ENCODE measurements around the gene DYSF. TPM values are rescaled to one million over a fixed set of nuclear protein-coding genes. Genes with fewer than 3 reads are reported as not detected.

DYSF gene
- polyA plus RNA-seq, 1 of the 3 experiments (the other 2 are of a cell fraction): 0.10 TPM

DNA sequence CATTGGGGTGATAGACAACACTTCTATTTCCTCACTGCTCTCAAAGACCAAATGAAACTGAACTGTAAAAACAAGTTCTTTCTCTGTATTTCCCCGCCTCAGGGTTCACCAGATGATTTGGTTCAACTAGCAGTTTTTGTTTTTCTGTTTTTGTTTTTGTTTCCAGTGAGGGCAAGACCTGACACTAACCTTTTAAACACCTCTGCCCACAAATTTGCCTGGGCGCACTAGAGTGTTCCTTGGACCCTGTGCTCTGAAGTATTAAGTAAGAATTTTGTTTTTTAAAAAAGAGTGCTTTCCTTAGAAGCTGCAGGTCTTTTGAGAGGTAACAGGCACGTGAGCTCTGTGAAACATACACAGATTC lies 92.9 kb downstream of the DYSF start:
- Histone ChIP-seq H2AFZ (ENCODE audit: low read depth) (no peak overlapping the region), H4K20me1 (ENCODE audit: insufficient read depth) (no peaks in the 10 kb centered on the region), H3K9ac (no peak overlapping the region), H3F3A (replicated peaks; ENCODE audit: insufficient read depth) (no peaks in the 10 kb centered on the region), H3K9me2 (no peaks in the 10 kb centered on the region), H3K4me3 (ENCODE audit: low read depth in 2 of 2, low read length in 1 of 2) (no peak overlapping the region), H3K27ac (ENCODE audit: low read depth in 2 of 2, low read length in 1 of 2) (no peak overlapping the region), H3K4me1 (ENCODE audit: control insufficient read depth in 1 of 2, insufficient read depth in 2 of 2, low read depth in 1 of 2, low read length in 1 of 2) (no peaks in the 10 kb centered on the region; a peak in 1 of 4 replicates), H3K27me3 (ENCODE audit: insufficient read depth) (no peaks in the 10 kb centered on the region; the same call in 1 of the 2 replicates), H3K9me3 (no peaks in the 10 kb centered on the region), H3K36me3 (replicated peaks in 1 of 2; ENCODE audit: control insufficient read depth in 1 of 2, insufficient read depth in 2 of 2, low read length in 1 of 2) (no peaks in the 10 kb centered on the region), H3K79me2 (ENCODE audit: insufficient read depth) (no peaks in the 10 kb centered on the region), H3K4me2 (no peak overlapping the region)
- CTCF ChIA-PET: interaction anchor here (0.6 to 6.3 kb wide), 45 partner anchors 9 to 1341 kb away, joined by 3 to 70 read pairs (median 4); partner anchors contain the start of genes CYP26B1 and SPR
- WGBS (ENCODE audit: low lambda C conversion rate): 45% methylated on average over 3 of the region's 3 CpGs
- TF ChIP-seq, protein P1, sequence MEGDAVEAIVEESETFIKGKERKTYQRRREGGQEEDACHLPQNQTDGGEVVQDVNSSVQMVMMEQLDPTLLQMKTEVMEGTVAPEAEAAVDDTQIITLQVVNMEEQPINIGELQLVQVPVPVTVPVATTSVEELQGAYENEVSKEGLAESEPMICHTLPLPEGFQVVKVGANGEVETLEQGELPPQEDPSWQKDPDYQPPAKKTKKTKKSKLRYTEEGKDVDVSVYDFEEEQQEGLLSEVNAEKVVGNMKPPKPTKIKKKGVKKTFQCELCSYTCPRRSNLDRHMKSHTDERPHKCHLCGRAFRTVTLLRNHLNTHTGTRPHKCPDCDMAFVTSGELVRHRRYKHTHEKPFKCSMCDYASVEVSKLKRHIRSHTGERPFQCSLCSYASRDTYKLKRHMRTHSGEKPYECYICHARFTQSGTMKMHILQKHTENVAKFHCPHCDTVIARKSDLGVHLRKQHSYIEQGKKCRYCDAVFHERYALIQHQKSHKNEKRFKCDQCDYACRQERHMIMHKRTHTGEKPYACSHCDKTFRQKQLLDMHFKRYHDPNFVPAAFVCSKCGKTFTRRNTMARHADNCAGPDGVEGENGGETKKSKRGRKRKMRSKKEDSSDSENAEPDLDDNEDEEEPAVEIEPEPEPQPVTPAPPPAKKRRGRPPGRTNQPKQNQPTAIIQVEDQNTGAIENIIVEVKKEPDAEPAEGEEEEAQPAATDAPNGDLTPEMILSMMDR (IDR thresholded peaks at IDR 0.05): no peak
- DNase-seq: no peak
- POLR2A ChIA-PET: no interaction called here

DNA sequence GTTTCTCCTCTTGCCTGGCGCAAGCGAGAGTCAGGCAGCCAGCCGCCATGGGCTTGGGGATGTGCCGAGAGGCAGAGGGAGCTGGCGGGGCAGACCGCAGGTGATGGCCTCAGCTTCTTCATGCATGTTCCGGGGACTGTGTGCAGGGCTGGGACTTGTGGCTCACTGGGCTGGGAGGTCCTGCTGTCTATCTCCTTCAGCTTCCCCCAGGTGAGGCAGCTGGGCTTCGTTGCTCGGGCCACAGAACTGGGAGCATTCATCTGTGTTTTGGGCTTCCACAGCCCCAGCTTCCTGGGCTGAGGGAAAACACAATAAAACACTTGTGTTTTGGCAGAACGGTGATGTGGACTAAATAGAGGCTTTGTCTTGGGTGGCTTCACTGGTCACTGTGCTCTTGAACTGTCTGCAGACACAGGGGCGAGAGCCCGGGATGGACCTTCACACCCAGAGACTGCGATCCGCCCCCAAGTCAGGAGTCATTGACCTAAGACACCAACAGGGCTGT lies 93.5 kb downstream of the DYSF start:
- POLR2A ChIA-PET: no interaction called here
- H3K9me2 ChIP-seq: no peaks in the 10 kb centered on the region
- CTCF ChIA-PET: interaction anchor here (0.6 to 6.3 kb wide), 29 partner anchors 8 to 1341 kb away, joined by 3 to 70 read pairs (median 5); partner anchors contain the start of genes CYP26B1 and SPR
- no peak overlapping the region for H3K27ac ChIP-seq (ENCODE audit: low read depth in 2 of 2, low read length in 1 of 2)
- no peak overlapping the region for H3K9ac ChIP-seq
- H3K27me3 ChIP-seq (ENCODE audit: insufficient read depth): no peaks in the 10 kb centered on the region; the same call in 1 of the 2 replicates
- WGBS (ENCODE audit: low lambda C conversion rate): 77% methylated on average over 13 of the region's 14 CpGs
- no peaks in the 10 kb centered on the region for H4K20me1 ChIP-seq (ENCODE audit: insufficient read depth)
- no peaks in the 10 kb centered on the region for H3K36me3 ChIP-seq (replicated peaks in 1 of 2; ENCODE audit: control insufficient read depth in 1 of 2, insufficient read depth in 2 of 2, low read length in 1 of 2)
- no peak overlapping the region for H3K4me2 ChIP-seq
- no peak overlapping the region for H3K4me3 ChIP-seq (ENCODE audit: low read depth in 2 of 2, low read length in 1 of 2)
- H3F3A ChIP-seq (replicated peaks; ENCODE audit: insufficient read depth): no peaks in the 10 kb centered on the region
- no peak for DNase-seq
- H3K79me2 ChIP-seq (ENCODE audit: insufficient read depth): no peaks in the 10 kb centered on the region
- no peaks in the 10 kb centered on the region for H3K9me3 ChIP-seq
- no peaks in the 10 kb centered on the region; a peak in 1 of 4 replicates for H3K4me1 ChIP-seq (ENCODE audit: control insufficient read depth in 1 of 2, insufficient read depth in 2 of 2, low read depth in 1 of 2, low read length in 1 of 2)
- H2AFZ ChIP-seq (ENCODE audit: low read depth): no peak overlapping the region
- TF ChIP-seq, protein P2, sequence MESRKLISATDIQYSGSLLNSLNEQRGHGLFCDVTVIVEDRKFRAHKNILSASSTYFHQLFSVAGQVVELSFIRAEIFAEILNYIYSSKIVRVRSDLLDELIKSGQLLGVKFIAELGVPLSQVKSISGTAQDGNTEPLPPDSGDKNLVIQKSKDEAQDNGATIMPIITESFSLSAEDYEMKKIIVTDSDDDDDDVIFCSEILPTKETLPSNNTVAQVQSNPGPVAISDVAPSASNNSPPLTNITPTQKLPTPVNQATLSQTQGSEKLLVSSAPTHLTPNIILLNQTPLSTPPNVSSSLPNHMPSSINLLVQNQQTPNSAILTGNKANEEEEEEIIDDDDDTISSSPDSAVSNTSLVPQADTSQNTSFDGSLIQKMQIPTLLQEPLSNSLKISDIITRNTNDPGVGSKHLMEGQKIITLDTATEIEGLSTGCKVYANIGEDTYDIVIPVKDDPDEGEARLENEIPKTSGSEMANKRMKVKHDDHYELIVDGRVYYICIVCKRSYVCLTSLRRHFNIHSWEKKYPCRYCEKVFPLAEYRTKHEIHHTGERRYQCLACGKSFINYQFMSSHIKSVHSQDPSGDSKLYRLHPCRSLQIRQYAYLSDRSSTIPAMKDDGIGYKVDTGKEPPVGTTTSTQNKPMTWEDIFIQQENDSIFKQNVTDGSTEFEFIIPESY (IDR thresholded peaks at IDR 0.05; ENCODE audit: borderline replicate concordance, low read depth): no peak
- no peak for TF ChIP-seq ELF1 (IDR thresholded peaks at IDR 0.05)
- no peak for TF ChIP-seq JUND (IDR thresholded peaks at IDR 0.05)
- TF ChIP-seq NRF1 (IDR thresholded peaks at IDR 0.05; ENCODE audit: low read depth, low read length): no peak
- TF ChIP-seq RCOR1 (IDR thresholded peaks at IDR 0.05; ENCODE audit: low read length): no peak
- TF ChIP-seq YY1 (IDR thresholded peaks at IDR 0.05; ENCODE audit: low read depth): no peak
- TF ChIP-seq, protein P3, sequence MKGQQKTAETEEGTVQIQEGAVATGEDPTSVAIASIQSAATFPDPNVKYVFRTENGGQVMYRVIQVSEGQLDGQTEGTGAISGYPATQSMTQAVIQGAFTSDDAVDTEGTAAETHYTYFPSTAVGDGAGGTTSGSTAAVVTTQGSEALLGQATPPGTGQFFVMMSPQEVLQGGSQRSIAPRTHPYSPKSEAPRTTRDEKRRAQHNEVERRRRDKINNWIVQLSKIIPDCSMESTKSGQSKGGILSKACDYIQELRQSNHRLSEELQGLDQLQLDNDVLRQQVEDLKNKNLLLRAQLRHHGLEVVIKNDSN (IDR thresholded peaks at IDR 0.05; ENCODE audit: borderline replicate concordance, low read depth): no peak
- no peak for TF ChIP-seq RFX5 (IDR thresholded peaks at IDR 0.05; ENCODE audit: low read length)
- TF ChIP-seq, protein P4, sequence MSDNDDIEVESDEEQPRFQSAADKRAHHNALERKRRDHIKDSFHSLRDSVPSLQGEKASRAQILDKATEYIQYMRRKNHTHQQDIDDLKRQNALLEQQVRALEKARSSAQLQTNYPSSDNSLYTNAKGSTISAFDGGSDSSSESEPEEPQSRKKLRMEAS (IDR thresholded peaks at IDR 0.05; ENCODE audit: low read depth): no peak
- TF ChIP-seq, protein P5, sequence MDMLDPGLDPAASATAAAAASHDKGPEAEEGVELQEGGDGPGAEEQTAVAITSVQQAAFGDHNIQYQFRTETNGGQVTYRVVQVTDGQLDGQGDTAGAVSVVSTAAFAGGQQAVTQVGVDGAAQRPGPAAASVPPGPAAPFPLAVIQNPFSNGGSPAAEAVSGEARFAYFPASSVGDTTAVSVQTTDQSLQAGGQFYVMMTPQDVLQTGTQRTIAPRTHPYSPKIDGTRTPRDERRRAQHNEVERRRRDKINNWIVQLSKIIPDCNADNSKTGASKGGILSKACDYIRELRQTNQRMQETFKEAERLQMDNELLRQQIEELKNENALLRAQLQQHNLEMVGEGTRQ (IDR thresholded peaks at IDR 0.05; ENCODE audit: borderline replicate concordance, low read depth, low read length): no peak
- TF ChIP-seq, protein P6, sequence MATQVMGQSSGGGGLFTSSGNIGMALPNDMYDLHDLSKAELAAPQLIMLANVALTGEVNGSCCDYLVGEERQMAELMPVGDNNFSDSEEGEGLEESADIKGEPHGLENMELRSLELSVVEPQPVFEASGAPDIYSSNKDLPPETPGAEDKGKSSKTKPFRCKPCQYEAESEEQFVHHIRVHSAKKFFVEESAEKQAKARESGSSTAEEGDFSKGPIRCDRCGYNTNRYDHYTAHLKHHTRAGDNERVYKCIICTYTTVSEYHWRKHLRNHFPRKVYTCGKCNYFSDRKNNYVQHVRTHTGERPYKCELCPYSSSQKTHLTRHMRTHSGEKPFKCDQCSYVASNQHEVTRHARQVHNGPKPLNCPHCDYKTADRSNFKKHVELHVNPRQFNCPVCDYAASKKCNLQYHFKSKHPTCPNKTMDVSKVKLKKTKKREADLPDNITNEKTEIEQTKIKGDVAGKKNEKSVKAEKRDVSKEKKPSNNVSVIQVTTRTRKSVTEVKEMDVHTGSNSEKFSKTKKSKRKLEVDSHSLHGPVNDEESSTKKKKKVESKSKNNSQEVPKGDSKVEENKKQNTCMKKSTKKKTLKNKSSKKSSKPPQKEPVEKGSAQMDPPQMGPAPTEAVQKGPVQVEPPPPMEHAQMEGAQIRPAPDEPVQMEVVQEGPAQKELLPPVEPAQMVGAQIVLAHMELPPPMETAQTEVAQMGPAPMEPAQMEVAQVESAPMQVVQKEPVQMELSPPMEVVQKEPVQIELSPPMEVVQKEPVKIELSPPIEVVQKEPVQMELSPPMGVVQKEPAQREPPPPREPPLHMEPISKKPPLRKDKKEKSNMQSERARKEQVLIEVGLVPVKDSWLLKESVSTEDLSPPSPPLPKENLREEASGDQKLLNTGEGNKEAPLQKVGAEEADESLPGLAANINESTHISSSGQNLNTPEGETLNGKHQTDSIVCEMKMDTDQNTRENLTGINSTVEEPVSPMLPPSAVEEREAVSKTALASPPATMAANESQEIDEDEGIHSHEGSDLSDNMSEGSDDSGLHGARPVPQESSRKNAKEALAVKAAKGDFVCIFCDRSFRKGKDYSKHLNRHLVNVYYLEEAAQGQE (IDR thresholded peaks at IDR 0.05; ENCODE audit: low read depth, low read length): no peak
- no peak for TF ChIP-seq FOXM1 (IDR thresholded peaks at IDR 0.05; ENCODE audit: low read depth)
- TF ChIP-seq SIN3A (IDR thresholded peaks at IDR 0.05; ENCODE audit: borderline replicate concordance, low read depth, low read length): no peak
- TF ChIP-seq GABPA (IDR thresholded peaks at IDR 0.05; ENCODE audit: low read depth): no peak
- no peak for TF ChIP-seq EP300 (IDR thresholded peaks at IDR 0.05; ENCODE audit: borderline replicate concordance in 1 of 2, low read depth in 1 of 2, low read length in 1 of 2)
- TF ChIP-seq CHD2 (IDR thresholded peaks at IDR 0.05; ENCODE audit: low read length, partially characterized antibody): no peak
- TF ChIP-seq TCF12 (IDR thresholded peaks at IDR 0.05): no peak
- TF ChIP-seq NFIC (IDR thresholded peaks at IDR 0.05; ENCODE audit: borderline replicate concordance): no peak
